Measurements from ENCODE around the gene SLC66A1.

The SLC66A1 gene

DNA sequence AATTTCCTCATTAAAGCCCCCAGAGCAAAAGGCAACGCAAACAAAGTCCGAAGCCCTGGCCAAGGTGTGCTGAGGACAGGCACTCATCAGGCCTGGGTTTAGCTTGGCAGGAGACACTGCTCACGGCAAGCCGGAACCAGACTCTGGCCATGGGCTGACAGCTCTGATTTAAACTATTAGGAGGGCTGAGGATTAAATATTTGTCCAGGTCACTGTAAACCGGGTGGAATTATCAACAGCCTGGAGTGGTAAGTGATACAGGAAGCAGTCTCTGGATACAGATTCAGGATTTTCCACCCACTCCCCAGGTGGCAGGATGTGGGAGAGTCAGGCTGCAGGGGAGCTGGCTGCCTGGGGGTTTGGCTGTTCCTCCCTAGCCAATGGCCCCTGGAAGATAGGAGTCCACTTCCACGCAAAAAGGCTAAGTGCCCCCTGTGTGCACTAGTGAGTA is 42.4 kb downstream of the SLC66A1 start:
- in situ Hi-C loops (cut with MboI; ENCODE audit: low pct_unique_long_range_greater_than_20kb, low sequenced_read_pairs), result no loop called here
- no peak for DNase-seq

DNA sequence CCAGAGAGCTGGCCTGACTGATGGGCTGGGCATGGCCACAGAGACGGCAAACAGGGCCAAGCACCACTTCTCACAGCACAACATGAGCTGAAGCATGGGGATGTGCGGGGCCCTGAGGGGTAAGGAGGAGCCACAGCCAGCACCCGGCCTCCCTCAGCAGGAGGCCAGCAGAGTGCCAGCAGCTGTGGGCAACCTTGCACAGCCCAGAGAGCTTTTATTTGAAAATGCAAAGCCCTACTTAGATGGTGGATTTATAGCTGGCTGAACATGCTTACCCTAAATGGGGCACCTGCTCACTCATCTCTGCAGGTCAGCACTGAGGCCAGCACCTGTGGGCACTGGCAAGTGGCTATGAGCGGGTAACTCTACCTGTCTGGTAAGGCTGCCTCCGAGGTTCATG is 44.1 kb downstream of the SLC66A1 start:
- DNase-seq, result no peak
- in situ Hi-C loops (cut with MboI; ENCODE audit: low pct_unique_long_range_greater_than_20kb, low sequenced_read_pairs), result no loop called here

GRCh38 chr1:19357299-19357986 is 45.3 kb downstream of the SLC66A1 start:
- in situ Hi-C loops (cut with MboI; ENCODE audit: low pct_unique_long_range_greater_than_20kb, low sequenced_read_pairs), result no loop called here
- no peak for DNase-seq

GRCh38 chr1:19358710-19359109 is 46.6 kb downstream of the SLC66A1 start:
- in situ Hi-C loops (cut with MboI; ENCODE audit: low pct_unique_long_range_greater_than_20kb, low sequenced_read_pairs), result no loop called here

DNA sequence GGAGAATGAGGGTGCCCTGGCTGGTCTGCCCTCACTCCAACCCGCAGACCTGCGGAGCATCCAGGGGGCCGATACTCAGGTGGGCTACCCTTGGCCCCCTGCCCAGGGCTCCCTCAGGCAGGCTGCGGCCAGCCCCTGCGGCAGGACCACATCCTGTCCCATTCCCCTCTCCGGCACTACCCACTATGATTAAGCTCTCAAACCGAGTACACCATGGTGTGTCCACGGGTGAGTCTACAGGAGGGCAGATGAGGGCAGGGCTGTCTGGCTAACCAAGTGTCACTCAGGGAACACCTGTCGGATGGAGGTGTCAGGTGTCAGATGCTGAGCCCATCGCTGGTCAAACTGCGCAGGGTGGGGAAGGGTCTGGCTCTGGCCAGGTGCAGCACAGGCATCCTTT is 47.2 kb downstream of the SLC66A1 start:
- no peak for DNase-seq
- in situ Hi-C loops (cut with MboI; ENCODE audit: low pct_unique_long_range_greater_than_20kb, low sequenced_read_pairs), result no loop called here

More at GRCh38 chr1:19358710-19359109, 46.6 kb downstream of the SLC66A1 start:
- no peak for DNase-seq

- in situ Hi-C loops (cut with MboI; ENCODE audit: low pct_unique_long_range_greater_than_20kb, low sequenced_read_pairs), result no loop called here
These were observed 47.9 kb downstream of the SLC66A1 start for GRCh38 chr1:19360016-19360415.

DNA sequence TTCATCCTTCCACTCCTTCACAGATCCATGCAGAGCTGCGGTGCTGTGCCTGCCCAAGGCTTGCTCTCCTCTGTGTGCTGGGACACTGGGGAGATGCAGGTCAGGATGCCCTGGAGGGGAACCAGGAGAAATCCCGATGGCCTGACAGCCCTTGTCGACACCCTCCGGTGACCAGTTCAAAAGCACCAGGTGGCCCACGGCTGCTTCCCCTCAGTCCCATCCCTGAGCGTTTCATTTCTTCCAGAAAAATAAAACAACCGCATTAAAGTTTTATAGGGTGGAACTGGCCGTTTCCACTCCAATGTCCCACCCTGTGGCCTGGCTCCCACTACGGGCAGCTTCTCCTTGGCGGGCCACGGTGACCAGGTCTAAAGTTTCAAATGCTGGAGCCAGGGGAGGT is 48.3 kb downstream of the SLC66A1 start:
- DNase-seq, result no peak
- in situ Hi-C loops (cut with MboI; ENCODE audit: low pct_unique_long_range_greater_than_20kb, low sequenced_read_pairs), result no loop called here

More at GRCh38 chr1:19360016-19360415, 47.9 kb downstream of the SLC66A1 start:
- no peak for DNase-seq

GRCh38 chr1:19360843-19361610 is 48.9 kb downstream of the SLC66A1 start:
- DNase-seq, result no peak
- in situ Hi-C loops (cut with MboI; ENCODE audit: low pct_unique_long_range_greater_than_20kb, low sequenced_read_pairs), result no loop called here

- in situ Hi-C loops (cut with MboI; ENCODE audit: low pct_unique_long_range_greater_than_20kb, low sequenced_read_pairs), result no loop called here
- no peak for DNase-seq
These were observed 49.6 kb downstream of the SLC66A1 start for GRCh38 chr1:19361611-19362147.

DNA sequence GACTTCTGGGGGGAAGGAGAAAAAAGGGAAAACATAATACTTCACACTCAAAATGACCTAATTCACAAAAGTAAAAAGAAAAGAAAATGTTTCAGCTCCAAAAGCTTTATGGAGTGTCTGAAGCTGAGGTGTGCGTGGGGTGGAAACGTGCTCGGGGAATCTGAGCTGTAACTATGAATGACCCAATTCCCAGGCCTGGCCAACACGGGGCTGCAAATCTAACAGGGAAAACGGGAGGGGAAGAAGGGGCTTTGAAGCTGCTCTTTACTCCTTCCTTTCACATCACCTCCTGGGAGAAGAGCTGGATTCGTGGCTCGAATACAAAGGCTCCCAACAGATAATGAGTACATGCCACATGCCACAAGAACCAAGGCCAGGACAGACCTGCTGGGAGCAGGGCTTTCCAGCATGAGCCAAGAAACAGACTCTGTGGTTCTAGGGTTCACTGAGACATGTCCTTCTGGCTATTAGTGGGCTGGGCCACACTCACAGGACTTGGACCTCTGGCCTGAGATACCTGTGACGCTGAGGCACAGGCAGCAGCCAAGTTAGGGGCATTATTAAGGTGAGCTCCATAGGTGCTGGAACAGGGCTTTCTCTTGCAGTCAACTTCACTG is 51.5 kb downstream of the SLC66A1 start:
- in situ Hi-C loops (cut with MboI; ENCODE audit: low pct_unique_long_range_greater_than_20kb, low sequenced_read_pairs), result no loop called here
- DNase-seq, result no peak

- in situ Hi-C loops (cut with MboI; ENCODE audit: low pct_unique_long_range_greater_than_20kb, low sequenced_read_pairs), result no loop called here
These were observed 53.6 kb downstream of the SLC66A1 start for GRCh38 chr1:19365721-19366120.

DNA sequence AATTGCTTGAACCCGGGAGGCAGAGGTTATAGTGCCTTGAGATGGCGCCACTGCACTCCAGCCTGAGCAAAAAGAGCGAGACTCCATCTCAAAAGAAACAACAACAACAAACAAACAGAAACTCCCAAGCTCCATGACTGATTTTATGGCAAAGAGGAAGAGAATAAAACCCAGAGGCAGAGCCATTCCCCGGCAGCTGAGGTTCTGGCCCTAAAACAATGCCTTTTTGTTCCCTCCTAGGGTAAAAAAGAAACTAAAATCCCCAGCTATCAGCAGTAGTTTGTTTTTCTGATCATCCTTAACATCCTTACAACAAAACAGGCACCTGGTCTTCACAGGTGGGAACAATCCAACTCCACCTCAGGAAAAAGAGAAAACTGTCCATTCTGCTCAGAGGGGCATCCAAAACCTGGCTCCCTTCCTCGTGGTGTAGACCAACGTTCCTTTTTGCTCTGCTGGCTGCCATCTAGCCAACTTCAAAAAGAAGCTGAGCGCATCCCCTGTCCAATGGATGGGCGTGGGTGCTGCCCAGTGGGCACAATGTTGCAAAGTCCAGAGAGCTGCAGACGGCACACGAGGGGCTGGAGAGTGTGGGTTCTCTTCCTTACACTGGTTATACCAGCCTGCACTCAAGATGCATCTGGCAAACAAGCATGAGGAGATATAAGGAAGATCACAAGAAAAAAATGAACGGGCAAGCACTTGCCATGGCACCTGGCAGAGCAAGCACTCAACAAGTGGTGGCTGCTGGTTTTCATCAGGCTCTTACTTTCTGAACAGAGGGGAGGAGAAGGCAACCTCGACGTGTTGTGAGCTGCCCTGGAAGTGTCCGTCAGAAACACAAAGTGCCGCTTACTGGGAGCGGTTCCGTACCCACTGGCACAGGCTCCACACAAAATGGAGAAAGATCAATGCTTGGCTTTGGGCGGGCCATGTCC is 54.7 kb downstream of the SLC66A1 start:
- in situ Hi-C loops (cut with MboI; ENCODE audit: low pct_unique_long_range_greater_than_20kb, low sequenced_read_pairs), result no loop called here

More at GRCh38 chr1:19365721-19366120, 53.6 kb downstream of the SLC66A1 start:
- DNase-seq, result no peak

DNA sequence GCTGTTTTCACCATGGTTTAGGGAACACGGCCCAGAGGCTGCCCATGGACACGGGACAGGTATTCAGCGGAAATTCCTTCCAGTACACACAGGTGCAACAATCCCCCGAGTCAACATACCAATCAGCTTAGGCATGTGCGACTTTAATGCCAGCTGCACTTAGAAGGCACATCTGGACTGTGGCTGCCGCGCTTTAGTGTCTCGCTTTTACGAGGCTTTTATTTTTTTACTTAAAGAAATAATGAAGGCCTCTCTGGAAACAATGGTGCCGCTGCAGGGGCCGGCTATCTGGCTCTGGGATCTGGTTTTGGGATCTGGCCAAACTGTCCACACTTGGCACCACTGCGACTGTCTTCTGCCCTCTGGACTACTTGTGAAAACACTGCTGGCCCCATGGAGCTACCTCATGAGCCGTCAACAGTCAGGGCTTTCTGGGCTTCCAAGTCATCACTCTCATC is 55.5 kb downstream of the SLC66A1 start:
- DNase-seq, result no peak
- in situ Hi-C loops (cut with MboI; ENCODE audit: low pct_unique_long_range_greater_than_20kb, low sequenced_read_pairs), result no loop called here

More for the DNA sequence above, 54.7 kb downstream of the SLC66A1 start:
- DNase-seq, result no peak

- in situ Hi-C loops (cut with MboI; ENCODE audit: low pct_unique_long_range_greater_than_20kb, low sequenced_read_pairs), result no loop called here
- no peak for DNase-seq
These were observed 55.9 kb downstream of the SLC66A1 start for GRCh38 chr1:19368050-19368449.

GRCh38 chr1:19368964-19369363 is 56.8 kb downstream of the SLC66A1 start:
- no peak for DNase-seq
- in situ Hi-C loops (cut with MboI; ENCODE audit: low pct_unique_long_range_greater_than_20kb, low sequenced_read_pairs), result no loop called here

GRCh38 chr1:19369396-19370090 is 57.4 kb downstream of the SLC66A1 start:
- in situ Hi-C loops (cut with MboI; ENCODE audit: low pct_unique_long_range_greater_than_20kb, low sequenced_read_pairs), result no loop called here
- no peak for DNase-seq

- DNase-seq, result no peak
- in situ Hi-C loops (cut with MboI; ENCODE audit: low pct_unique_long_range_greater_than_20kb, low sequenced_read_pairs), result no loop called here
These were observed 58.5 kb downstream of the SLC66A1 start for GRCh38 chr1:19370453-19371170.
